Measurements from ENCODE around the gene SP140L. TPM values are rescaled to one million over a fixed set of nuclear protein-coding genes. Genes with fewer than 3 reads are reported as not detected.
"Not testable (repeated sequence)": the region's sequence is repeated elsewhere in the genome, so short reads cannot be mapped to it uniquely, and the experiment has no call there.

Gene SP140L
- total RNA-seq, 1 donor from 2014 or later: 4.3 TPM

DNA sequence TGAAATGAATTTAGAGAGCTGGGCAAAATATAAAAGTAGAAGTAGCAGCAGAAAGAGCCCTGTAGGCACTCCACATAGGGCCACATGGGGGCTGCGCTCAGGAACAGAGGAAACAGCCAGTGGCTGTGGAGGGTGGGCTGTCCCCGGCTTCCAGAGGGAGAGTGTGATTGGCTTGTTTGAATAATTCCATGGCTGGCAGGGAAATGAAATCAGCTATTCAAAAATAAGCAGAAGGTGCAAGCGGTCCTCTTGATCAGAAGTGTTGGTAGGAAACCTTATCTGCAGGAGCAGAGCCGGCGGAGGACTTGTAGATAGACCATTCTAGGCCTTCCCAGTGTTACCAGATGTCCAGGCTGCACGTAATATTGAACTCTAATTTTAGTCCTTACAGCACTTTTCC, 71.7 kb downstream of the SP140L start:
- Histone ChIP-seq H3K36me3 (peaks cover 45% of the 10 kb centered on the region), H3K27ac (replicated peaks) (peak overlapping the region; percentile 43), H3K9me3 (replicated peaks) (peaks cover 12% of the 10 kb centered on the region)
- H3K27me3 ChIP-seq (ENCODE audit: low read depth); DNase-seq; H3K4me1 ChIP-seq; intact Hi-C loops (cut with micrococcal nuclease); H3K4me3 ChIP-seq: not testable (repeated sequence)
- TF ChIP-seq, protein P1, sequence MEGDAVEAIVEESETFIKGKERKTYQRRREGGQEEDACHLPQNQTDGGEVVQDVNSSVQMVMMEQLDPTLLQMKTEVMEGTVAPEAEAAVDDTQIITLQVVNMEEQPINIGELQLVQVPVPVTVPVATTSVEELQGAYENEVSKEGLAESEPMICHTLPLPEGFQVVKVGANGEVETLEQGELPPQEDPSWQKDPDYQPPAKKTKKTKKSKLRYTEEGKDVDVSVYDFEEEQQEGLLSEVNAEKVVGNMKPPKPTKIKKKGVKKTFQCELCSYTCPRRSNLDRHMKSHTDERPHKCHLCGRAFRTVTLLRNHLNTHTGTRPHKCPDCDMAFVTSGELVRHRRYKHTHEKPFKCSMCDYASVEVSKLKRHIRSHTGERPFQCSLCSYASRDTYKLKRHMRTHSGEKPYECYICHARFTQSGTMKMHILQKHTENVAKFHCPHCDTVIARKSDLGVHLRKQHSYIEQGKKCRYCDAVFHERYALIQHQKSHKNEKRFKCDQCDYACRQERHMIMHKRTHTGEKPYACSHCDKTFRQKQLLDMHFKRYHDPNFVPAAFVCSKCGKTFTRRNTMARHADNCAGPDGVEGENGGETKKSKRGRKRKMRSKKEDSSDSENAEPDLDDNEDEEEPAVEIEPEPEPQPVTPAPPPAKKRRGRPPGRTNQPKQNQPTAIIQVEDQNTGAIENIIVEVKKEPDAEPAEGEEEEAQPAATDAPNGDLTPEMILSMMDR (IDR thresholded peaks at IDR 0.05; ENCODE audit: borderline replicate concordance): peak; percentile 13

DNA sequence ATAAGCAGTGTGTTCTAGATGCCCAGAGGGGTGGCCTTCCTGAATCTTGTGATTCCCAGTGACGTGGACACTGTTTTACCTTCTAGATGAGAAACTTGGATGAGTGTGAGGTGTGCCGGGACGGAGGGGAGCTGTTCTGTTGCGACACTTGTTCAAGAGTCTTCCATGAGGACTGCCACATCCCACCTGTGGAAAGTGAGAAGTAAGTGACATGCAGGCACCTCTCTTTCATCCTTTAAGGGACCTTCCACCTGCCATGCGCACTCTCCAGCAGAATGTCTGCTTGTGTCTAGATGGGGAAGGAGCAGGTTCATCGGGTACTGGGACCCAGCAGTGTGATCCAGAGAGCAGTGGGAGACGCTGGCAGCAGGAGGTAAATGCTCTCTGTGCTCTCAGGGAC, 73.0 kb downstream of the SP140L start:
- Histone ChIP-seq H3K27ac (replicated peaks) (no peak overlapping the region), H3K4me1 (peaks cover 3% of the 10 kb centered on the region), H3K4me3 (no peak overlapping the region), H3K9me3 (replicated peaks) (peaks cover 12% of the 10 kb centered on the region), H3K36me3 (peaks cover 38% of the 10 kb centered on the region), H3K27me3 (ENCODE audit: low read depth) (no peaks in the 10 kb centered on the region)
- DNase-seq: no peak
- intact Hi-C loops (cut with micrococcal nuclease): no loop called here
- TF ChIP-seq, protein P1 (IDR thresholded peaks at IDR 0.05; ENCODE audit: borderline replicate concordance): no peak

DNA sequence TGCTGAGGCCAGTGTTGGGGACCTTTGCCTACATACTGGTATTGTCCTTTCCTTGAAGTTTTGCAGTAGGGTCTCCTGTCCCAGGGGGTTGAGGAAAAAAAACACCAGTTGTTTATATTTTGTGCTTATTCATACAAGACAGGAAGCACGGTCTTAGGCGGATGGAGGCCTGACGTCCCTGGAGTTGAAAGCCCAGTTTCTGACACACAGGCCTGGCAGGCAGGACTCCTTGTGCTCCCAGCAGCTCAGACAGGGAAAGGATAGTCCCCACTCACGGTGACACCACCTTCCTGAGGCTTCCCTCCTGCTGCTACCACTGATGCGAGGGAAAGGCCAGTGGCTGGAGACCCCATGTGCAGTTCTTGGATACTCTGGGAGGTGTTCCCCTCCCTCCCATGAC, 73.5 kb downstream of the SP140L start:
- Histone ChIP-seq H3K4me1 (peaks cover 3% of the 10 kb centered on the region), H3K36me3 (peaks cover 34% of the 10 kb centered on the region), H3K4me3 (no peak overlapping the region), H3K27ac (replicated peaks) (no peak overlapping the region), H3K27me3 (ENCODE audit: low read depth) (no peaks in the 10 kb centered on the region), H3K9me3 (replicated peaks) (peaks cover 10% of the 10 kb centered on the region)
- TF ChIP-seq, protein P1 (IDR thresholded peaks at IDR 0.05; ENCODE audit: borderline replicate concordance): no peak
- intact Hi-C loops (cut with micrococcal nuclease): no loop called here
- no peak for DNase-seq

DNA sequence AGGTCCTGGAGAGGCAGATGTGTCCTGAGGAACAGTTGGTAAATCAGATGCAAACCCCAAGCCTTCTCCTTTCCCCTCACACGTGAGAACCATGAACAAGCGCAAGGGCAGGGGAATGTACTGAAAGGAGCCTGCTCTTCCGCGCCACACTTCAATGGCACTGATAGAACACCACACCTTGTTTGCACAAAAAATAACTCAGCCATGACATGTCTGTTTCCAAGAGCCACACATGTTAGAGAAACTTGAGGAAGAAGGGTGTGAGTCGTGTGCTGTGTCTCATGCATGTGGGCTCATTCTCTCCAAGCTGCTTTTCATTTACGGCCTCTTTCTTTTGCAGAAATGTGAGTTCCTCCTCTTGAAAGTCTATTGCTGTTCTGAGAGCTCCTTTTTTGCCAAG, 74.0 kb downstream of the SP140L start:
- H3K27me3 ChIP-seq (ENCODE audit: low read depth); DNase-seq; intact Hi-C loops (cut with micrococcal nuclease); H3K4me1 ChIP-seq; H3K9me3 ChIP-seq (replicated peaks); H3K4me3 ChIP-seq; H3K27ac ChIP-seq (replicated peaks): not testable (repeated sequence)
- H3K36me3 ChIP-seq: peaks cover 30% of the 10 kb centered on the region

DNA sequence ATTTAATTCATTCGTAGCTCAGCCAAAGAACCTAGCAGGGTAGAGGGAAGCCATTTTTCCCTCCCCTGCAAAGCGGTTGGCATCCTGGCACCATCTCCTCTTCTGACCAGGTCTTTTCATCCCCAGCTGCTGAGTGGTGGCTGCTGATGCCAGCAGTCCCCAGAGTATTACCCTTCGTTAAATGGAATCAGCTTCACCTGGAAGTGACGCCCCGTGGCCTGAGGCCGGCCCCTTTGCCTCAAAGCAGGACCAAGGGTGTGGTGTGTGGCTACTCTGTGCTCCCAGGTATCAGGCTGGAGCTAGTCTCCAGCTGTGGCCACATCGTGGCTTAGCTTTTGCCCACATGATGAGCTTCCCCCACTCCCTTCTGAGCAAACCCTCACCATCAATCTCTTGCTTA, 76.8 kb downstream of the SP140L start:
- TF ChIP-seq, protein P1 (IDR thresholded peaks at IDR 0.05; ENCODE audit: borderline replicate concordance): no peak
- peaks cover 24% of the 10 kb centered on the region for H3K36me3 ChIP-seq
- no peaks in the 10 kb centered on the region for H3K27me3 ChIP-seq (ENCODE audit: low read depth)
- no peak overlapping the region for H3K4me3 ChIP-seq
- no peaks in the 10 kb centered on the region for H3K9me3 ChIP-seq (replicated peaks)
- H3K4me1 ChIP-seq: peaks cover 12% of the 10 kb centered on the region
- no peak overlapping the region for H3K27ac ChIP-seq (replicated peaks)
- no peak for DNase-seq
- intact Hi-C loops (cut with micrococcal nuclease): no loop called here

DNA sequence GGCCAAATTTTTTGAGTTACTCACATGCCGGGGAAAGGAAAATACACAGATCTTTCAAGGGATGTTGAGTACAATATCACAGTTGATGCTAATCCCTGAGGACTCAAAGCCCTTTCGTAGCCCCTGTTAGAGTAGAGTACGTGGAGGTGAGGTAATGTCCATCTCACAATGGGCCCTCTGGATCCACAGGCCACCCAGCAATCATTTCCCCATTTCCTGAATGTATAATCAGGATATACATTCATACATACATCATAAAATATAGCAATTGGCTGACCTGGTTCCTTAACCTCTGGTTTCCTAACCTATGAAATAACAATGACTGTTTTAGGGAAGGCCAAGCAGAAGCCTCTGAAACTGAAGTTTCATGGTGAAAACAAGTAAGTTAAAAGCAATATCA, 78.8 kb downstream of the SP140L start:
- intact Hi-C loops (cut with micrococcal nuclease): no loop called here
- Histone ChIP-seq H3K27me3 (ENCODE audit: low read depth) (no peaks in the 10 kb centered on the region), H3K4me1 (peaks cover 30% of the 10 kb centered on the region), H3K36me3 (peaks cover 16% of the 10 kb centered on the region), H3K4me3 (no peak overlapping the region), H3K27ac (replicated peaks) (no peak overlapping the region), H3K9me3 (replicated peaks) (no peaks in the 10 kb centered on the region)
- TF ChIP-seq, protein P1 (IDR thresholded peaks at IDR 0.05; ENCODE audit: borderline replicate concordance): no peak
- no peak for DNase-seq

Data from left ventricle myocardium inferior (tissue), 1 donor.